HL-60 (cell line): ENCODE results near the gene DZIP3.

Source experiments
- DNase-seq, 2 experiments: peaks; one replicate each; pipeline ENCODE4 v3.0.0-alpha.2; 2010 to 2020; ENCODE audit warnings: low read depth in 1 of 2, low spot score in 1 of 2
- H3K27ac ChIP-seq: fragments of 250-450 bp; sonication (Bioruptor Pico); replicated peaks from 2 replicates; pipeline ENCODE4 v1.5.1; 2020; ENCODE audit warnings: mild to moderate bottlenecking, moderate library complexity
- H3K27me3 ChIP-seq: fragments of 250-450 bp; sonication (Bioruptor Pico); 2 replicates; pipeline ENCODE4 v1.5.1; 2021; ENCODE audit warnings: mild to moderate bottlenecking, moderate library complexity; ENCODE audit not compliant: insufficient read depth, poor library complexity, severe bottlenecking
- H3K4me3 ChIP-seq: replicated peaks from 2 replicates; pipeline ENCODE4 v1.5.1; 2011; ENCODE audit warnings: mild to moderate bottlenecking, control low read depth, low read length; ENCODE audit not compliant: insufficient read depth
- GABPA ChIP-seq: IDR thresholded peaks from 2 replicates; pipeline ENCODE4 v1.6.1; 2012; ENCODE audit warnings: low read depth
- POLR2AphosphoS5 ChIP-seq: IDR thresholded peaks from 2 replicates; pipeline ENCODE4 v1.6.1; 2012; ENCODE audit warnings: low read depth
- REST ChIP-seq: IDR thresholded peaks from 2 replicates; pipeline ENCODE4 v1.6.1; 2012; ENCODE audit warnings: low read depth; ENCODE audit not compliant: insufficient replicate concordance
- SPI1 ChIP-seq: IDR thresholded peaks from 2 replicates; pipeline ENCODE4 v1.6.1; 2012; ENCODE audit warnings: low read depth, mild to moderate bottlenecking, borderline replicate concordance
- TF ChIP-seq, protein P1 (sequence below): IDR thresholded peaks from one replicate; pipeline ENCODE4 v1.5.1; 2011; ENCODE audit warnings: low read length, control low read depth, inconsistent platforms; ENCODE audit not compliant: insufficient read depth

Gene DZIP3

GRCh38 chr3:108589998-108590323 lies 439 bp downstream of the DZIP3 start:
- Histone ChIP-seq H3K4me3 (peak overlapping the region; percentile 92), H3K27me3 (no peaks in the 10 kb centered on the region), H3K27ac (peak overlapping the region; percentile 92)
- no peak for DNase-seq
- no peak for TF ChIP-seq REST
- TF ChIP-seq SPI1, result no peak
- TF ChIP-seq, protein P1, sequence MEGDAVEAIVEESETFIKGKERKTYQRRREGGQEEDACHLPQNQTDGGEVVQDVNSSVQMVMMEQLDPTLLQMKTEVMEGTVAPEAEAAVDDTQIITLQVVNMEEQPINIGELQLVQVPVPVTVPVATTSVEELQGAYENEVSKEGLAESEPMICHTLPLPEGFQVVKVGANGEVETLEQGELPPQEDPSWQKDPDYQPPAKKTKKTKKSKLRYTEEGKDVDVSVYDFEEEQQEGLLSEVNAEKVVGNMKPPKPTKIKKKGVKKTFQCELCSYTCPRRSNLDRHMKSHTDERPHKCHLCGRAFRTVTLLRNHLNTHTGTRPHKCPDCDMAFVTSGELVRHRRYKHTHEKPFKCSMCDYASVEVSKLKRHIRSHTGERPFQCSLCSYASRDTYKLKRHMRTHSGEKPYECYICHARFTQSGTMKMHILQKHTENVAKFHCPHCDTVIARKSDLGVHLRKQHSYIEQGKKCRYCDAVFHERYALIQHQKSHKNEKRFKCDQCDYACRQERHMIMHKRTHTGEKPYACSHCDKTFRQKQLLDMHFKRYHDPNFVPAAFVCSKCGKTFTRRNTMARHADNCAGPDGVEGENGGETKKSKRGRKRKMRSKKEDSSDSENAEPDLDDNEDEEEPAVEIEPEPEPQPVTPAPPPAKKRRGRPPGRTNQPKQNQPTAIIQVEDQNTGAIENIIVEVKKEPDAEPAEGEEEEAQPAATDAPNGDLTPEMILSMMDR, result no peak
- TF ChIP-seq POLR2AphosphoS5, result no peak
- no peak for TF ChIP-seq GABPA

GRCh38 chr3:108590460-108590859 lies 938 bp downstream of the DZIP3 start:
- DNase-seq, result no peak
- Histone ChIP-seq H3K4me3 (no peak overlapping the region), H3K27me3 (no peaks in the 10 kb centered on the region), H3K27ac (no peak overlapping the region; the same call in 1 of the 2 replicates)
- TF ChIP-seq SPI1 (no peak), REST (no peak), GABPA (no peak), POLR2AphosphoS5 (no peak)
- TF ChIP-seq, protein P1, result no peak

DNA sequence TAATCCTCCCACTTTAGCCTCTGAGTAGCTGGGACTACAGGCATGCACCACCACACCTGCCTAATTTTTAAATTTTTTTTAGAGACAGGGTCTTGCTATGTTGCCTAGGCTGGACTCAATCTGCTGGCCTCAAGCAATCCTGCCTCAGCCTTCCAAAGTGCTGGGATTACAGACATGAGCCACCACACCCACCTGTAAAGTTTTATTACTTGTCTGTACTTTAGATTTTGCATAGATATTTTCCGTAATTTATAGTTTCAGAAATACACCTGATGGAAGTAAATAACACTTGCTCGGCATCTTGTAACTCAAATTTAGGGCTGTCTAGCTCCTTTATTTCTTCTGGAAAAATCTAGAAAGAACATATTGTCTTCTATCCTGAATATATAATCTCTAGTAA lies 5.8 kb downstream of the DZIP3 start:
- no peaks in the 10 kb centered on the region for H3K27me3 ChIP-seq
- H3K27ac ChIP-seq, result no peak overlapping the region
- no peak overlapping the region for H3K4me3 ChIP-seq
- no peak for DNase-seq
- no peak for TF ChIP-seq GABPA
- no peak for TF ChIP-seq SPI1
- TF ChIP-seq, protein P1, result no peak
- no peak for TF ChIP-seq REST
- no peak for TF ChIP-seq POLR2AphosphoS5
